Measurements from ENCODE around the gene PUM1.
"Not testable (repeated sequence)": the region's sequence is repeated elsewhere in the genome, so short reads cannot be mapped to it uniquely, and the experiment has no call there.

PUM1 gene

DNA sequence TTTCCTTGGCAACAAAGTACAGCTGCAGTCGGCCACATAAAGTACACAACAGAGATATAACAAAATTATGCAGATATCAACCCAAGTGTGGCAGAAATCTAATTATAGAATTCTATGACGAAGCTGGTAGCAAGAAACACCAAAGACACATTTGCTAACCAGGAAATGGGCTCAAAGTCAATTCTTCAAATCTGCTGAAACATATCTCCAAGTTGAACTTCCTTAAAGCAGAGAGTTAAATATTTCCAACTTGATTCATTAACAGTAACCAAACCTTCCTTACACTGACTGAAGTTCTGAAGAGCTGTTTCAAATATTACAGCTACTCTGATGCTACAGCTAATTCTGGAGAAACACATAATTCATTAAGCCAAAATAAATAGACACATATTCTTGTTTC, 89.4 kb downstream of the PUM1 start:
- H3K27ac ChIP-seq (ENCODE audit: low read depth, low read length) = no peak overlapping the region
- no peaks in the 10 kb centered on the region for H3K4me1 ChIP-seq (ENCODE audit: control insufficient read depth, insufficient read depth, low read length)
- no peak overlapping the region for H3K4me3 ChIP-seq (ENCODE audit: low read depth, low read length)
- no peaks in the 10 kb centered on the region for H3K27me3 ChIP-seq (ENCODE audit: control insufficient read depth, insufficient read depth, low read length)
- no peaks in the 10 kb centered on the region for H3K9me3 ChIP-seq (ENCODE audit: control insufficient read depth, insufficient read depth, low read length)
- H3K36me3 ChIP-seq (ENCODE audit: control insufficient read depth, insufficient read depth, low read length) = peaks cover 85% of the 10 kb centered on the region
- H3K9ac ChIP-seq (ENCODE audit: low read depth, low read length) = no peak overlapping the region

DNA sequence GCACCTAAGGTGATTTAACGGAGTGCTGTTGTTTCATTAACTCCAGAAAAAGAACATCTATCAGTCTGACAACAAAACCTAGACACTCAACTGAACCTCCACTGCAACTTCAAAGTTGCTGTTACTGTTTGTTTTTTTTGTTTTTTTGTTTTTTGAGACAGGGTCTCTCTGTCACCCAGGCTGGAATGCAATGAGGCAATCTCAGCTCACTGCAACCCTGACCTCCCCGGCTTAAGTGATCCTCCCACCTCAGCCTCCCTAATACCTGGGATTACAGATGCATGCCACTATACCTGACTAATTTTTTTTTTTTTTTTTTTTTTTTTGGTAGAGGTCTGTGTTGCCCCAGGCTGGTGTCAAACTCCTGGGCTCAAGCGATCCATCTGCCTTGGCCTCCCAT, 90.3 kb downstream of the PUM1 start:
- H3K4me3 ChIP-seq (ENCODE audit: low read depth, low read length) = no peak overlapping the region
- peaks cover 84% of the 10 kb centered on the region for H3K36me3 ChIP-seq (ENCODE audit: control insufficient read depth, insufficient read depth, low read length)
- H3K9ac ChIP-seq (ENCODE audit: low read depth, low read length) = no peak overlapping the region
- no peaks in the 10 kb centered on the region for H3K27me3 ChIP-seq (ENCODE audit: control insufficient read depth, insufficient read depth, low read length)
- no peaks in the 10 kb centered on the region for H3K9me3 ChIP-seq (ENCODE audit: control insufficient read depth, insufficient read depth, low read length)
- no peak overlapping the region for H3K27ac ChIP-seq (ENCODE audit: low read depth, low read length)
- no peaks in the 10 kb centered on the region for H3K4me1 ChIP-seq (ENCODE audit: control insufficient read depth, insufficient read depth, low read length)

GRCh38 chr1:30974536-30974935, 91.0 kb downstream of the PUM1 start:
- Histone ChIP-seq H3K9me3 (ENCODE audit: control insufficient read depth, insufficient read depth, low read length) (no peaks in the 10 kb centered on the region), H3K36me3 (ENCODE audit: control insufficient read depth, insufficient read depth, low read length) (peaks cover 84% of the 10 kb centered on the region), H3K27me3 (ENCODE audit: control insufficient read depth, insufficient read depth, low read length) (no peaks in the 10 kb centered on the region), H3K4me3 (ENCODE audit: low read depth, low read length) (no peak overlapping the region), H3K27ac (ENCODE audit: low read depth, low read length) (peak overlapping the region; percentile 28), H3K9ac (ENCODE audit: low read depth, low read length) (no peak overlapping the region), H3K4me1 (ENCODE audit: control insufficient read depth, insufficient read depth, low read length) (no peaks in the 10 kb centered on the region)

DNA sequence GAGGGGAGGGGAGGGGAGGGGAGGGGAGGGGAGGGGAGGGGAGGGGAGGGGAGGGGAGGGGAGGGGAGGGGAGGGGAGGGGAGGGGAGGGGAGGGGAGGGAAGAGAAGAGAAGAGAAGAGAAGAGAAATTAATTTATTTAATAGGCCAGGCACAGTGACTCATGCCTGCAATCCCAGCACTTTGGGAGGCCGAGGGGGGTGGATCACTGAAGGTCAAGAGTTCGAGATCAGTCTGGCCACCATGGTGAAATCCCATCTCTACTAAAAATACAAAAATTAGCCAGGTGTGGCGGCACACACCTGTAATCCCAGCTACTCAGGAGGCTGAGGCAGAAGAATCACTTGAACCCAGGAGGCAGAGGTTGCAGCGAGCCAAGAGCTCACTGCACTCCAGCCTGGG, 93.2 kb downstream of the PUM1 start:
- not testable (repeated sequence) for H3K4me1 ChIP-seq (ENCODE audit: control insufficient read depth, insufficient read depth, low read length); H3K27ac ChIP-seq (ENCODE audit: low read depth, low read length); H3K9me3 ChIP-seq (ENCODE audit: control insufficient read depth, insufficient read depth, low read length); H3K4me3 ChIP-seq (ENCODE audit: low read depth, low read length); H3K27me3 ChIP-seq (ENCODE audit: control insufficient read depth, insufficient read depth, low read length); H3K9ac ChIP-seq (ENCODE audit: low read depth, low read length)
- H3K36me3 ChIP-seq (ENCODE audit: control insufficient read depth, insufficient read depth, low read length) = peaks cover 82% of the 10 kb centered on the region

GRCh38 chr1:30971496-30971895, 94.0 kb downstream of the PUM1 start:
- H3K4me1 ChIP-seq (ENCODE audit: control insufficient read depth, insufficient read depth, low read length) = no peaks in the 10 kb centered on the region
- H3K27ac ChIP-seq (ENCODE audit: low read depth, low read length) = no peak overlapping the region
- peaks cover 82% of the 10 kb centered on the region for H3K36me3 ChIP-seq (ENCODE audit: control insufficient read depth, insufficient read depth, low read length)
- no peaks in the 10 kb centered on the region for H3K9me3 ChIP-seq (ENCODE audit: control insufficient read depth, insufficient read depth, low read length)
- H3K4me3 ChIP-seq (ENCODE audit: low read depth, low read length) = no peak overlapping the region
- no peaks in the 10 kb centered on the region for H3K27me3 ChIP-seq (ENCODE audit: control insufficient read depth, insufficient read depth, low read length)
- H3K9ac ChIP-seq (ENCODE audit: low read depth, low read length) = no peak overlapping the region

DNA sequence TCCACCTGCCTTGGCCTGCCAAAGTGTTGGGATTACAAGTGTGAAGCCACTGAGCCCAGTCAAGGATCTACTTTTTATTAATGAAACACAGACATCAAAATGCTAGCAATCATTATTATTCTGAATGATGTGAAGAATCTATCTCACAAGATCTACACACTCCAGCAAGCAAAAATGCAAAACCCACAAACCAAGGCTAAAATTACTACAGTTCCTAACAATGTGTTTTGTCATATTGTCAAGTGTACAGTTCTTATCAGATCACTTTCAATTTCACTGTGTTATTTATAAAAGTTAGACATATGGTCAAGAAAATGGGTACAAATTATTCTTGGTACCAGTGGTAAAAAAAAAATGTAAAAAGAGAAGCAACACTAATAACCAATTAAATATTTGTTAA, 95.6 kb downstream of the PUM1 start:
- Histone ChIP-seq H3K27me3 (ENCODE audit: control insufficient read depth, insufficient read depth, low read length) (no peaks in the 10 kb centered on the region), H3K9ac (ENCODE audit: low read depth, low read length) (no peak overlapping the region), H3K9me3 (ENCODE audit: control insufficient read depth, insufficient read depth, low read length) (no peaks in the 10 kb centered on the region), H3K4me1 (ENCODE audit: control insufficient read depth, insufficient read depth, low read length) (no peaks in the 10 kb centered on the region), H3K27ac (ENCODE audit: low read depth, low read length) (no peak overlapping the region), H3K36me3 (ENCODE audit: control insufficient read depth, insufficient read depth, low read length) (peaks cover 87% of the 10 kb centered on the region), H3K4me3 (ENCODE audit: low read depth, low read length) (no peak overlapping the region)

GRCh38 chr1:30968220-30968971, 97.1 kb downstream of the PUM1 start:
- H3K9ac ChIP-seq (ENCODE audit: low read depth, low read length) = no peak overlapping the region
- no peaks in the 10 kb centered on the region for H3K4me1 ChIP-seq (ENCODE audit: control insufficient read depth, insufficient read depth, low read length)
- peaks cover 87% of the 10 kb centered on the region for H3K36me3 ChIP-seq (ENCODE audit: control insufficient read depth, insufficient read depth, low read length)
- no peaks in the 10 kb centered on the region for H3K9me3 ChIP-seq (ENCODE audit: control insufficient read depth, insufficient read depth, low read length)
- H3K27me3 ChIP-seq (ENCODE audit: control insufficient read depth, insufficient read depth, low read length) = no peaks in the 10 kb centered on the region
- H3K27ac ChIP-seq (ENCODE audit: low read depth, low read length) = no peak overlapping the region
- no peak overlapping the region for H3K4me3 ChIP-seq (ENCODE audit: low read depth, low read length)

DNA sequence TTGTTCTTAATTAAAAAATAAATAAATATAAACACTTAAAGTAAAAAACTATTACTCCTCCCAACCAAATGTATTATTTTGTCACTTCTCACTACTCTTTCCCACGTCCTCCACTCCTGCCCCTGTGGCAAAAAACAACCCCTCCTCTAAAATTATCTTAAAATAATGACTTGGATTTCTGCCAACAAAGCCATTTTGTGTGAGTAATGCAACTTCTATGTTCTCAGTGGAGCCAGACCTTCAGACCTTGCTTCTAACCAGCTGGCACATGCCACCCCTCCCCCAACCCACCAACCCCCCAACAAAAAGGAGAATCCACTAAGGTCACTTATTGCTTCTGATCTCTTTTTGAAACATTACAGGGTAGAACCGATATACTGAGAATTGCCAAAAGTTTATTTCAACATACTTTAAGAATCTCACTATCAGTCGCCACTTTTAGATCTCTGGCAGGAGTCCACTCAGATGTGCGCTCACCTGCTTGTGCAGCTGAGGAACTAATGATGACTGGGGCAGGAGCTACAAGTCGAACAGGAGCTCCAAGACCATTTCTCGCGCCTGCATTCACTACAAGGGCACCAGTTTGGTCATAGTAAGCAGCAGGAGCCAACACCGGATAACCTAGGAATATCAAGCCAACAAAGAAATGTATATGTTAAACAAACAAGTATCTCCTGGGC, 98.7 kb downstream of the PUM1 start:
- Histone ChIP-seq H3K4me1 (ENCODE audit: control insufficient read depth, insufficient read depth, low read length) (no peaks in the 10 kb centered on the region), H3K4me3 (ENCODE audit: low read depth, low read length) (no peak overlapping the region), H3K27ac (ENCODE audit: low read depth, low read length) (no peak overlapping the region), H3K27me3 (ENCODE audit: control insufficient read depth, insufficient read depth, low read length) (no peaks in the 10 kb centered on the region), H3K36me3 (ENCODE audit: control insufficient read depth, insufficient read depth, low read length) (peaks cover 96% of the 10 kb centered on the region), H3K9me3 (ENCODE audit: control insufficient read depth, insufficient read depth, low read length) (no peaks in the 10 kb centered on the region), H3K9ac (ENCODE audit: low read depth, low read length) (no peak overlapping the region)

DNA sequence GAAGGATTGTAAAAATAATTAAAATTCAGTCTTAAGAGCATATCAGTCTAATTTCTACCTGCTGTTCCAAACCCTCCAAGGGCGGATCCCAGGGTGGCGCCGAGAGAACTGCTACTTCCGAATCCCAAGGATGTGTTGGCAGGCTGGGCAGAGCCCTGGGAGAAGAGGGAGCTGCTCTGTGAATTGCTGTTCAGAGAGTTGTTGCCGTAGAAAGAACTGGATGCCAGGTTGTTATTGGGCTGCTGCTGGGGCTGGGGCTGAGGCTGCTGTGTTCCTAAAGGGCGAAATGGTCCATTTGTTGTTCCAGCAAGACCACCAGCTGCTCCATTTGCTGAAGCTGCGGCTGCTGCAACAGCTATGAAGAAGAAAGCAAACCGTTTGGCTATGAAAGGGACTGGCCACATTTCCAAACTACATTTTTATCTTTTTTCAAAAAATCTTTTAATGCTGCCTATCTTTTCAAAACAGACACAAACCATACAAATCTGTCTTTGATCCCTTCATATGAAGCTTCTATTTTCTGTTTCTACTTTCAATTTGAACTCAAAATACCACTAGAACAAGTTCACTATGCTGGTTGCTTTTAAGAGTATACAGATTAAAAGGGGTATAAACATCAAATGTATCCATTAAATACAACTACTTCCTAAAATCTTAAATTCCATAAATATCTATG, 99.5 kb downstream of the PUM1 start:
- no peaks in the 10 kb centered on the region for H3K9me3 ChIP-seq (ENCODE audit: control insufficient read depth, insufficient read depth, low read length)
- H3K27ac ChIP-seq (ENCODE audit: low read depth, low read length) = no peak overlapping the region
- H3K4me1 ChIP-seq (ENCODE audit: control insufficient read depth, insufficient read depth, low read length) = no peaks in the 10 kb centered on the region
- H3K9ac ChIP-seq (ENCODE audit: low read depth, low read length) = no peak overlapping the region
- no peaks in the 10 kb centered on the region for H3K27me3 ChIP-seq (ENCODE audit: control insufficient read depth, insufficient read depth, low read length)
- peaks cover 97% of the 10 kb centered on the region for H3K36me3 ChIP-seq (ENCODE audit: control insufficient read depth, insufficient read depth, low read length)
- H3K4me3 ChIP-seq (ENCODE audit: low read depth, low read length) = no peak overlapping the region

DNA sequence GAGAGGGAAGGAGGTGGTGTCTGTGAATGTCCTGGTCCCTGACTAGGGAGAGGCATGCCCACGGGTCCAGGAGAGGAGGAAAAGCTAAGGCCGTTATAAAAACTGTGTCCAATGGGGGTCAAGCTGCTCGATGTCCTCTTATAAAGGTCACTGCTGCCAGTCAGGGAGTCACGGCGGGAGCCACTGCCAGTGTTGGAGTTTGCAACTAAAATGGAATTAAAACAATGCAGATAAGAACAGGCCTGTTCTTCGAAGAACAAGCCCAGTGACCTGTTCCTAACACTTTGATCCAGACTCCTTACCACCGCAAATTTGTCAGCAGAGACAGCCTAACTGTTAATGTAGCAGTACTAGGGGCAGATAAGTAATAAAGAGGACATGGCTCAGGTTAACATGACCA, 100.8 kb downstream of the PUM1 start:
- no peak overlapping the region for H3K9ac ChIP-seq (ENCODE audit: low read depth, low read length)
- no peaks in the 10 kb centered on the region for H3K27me3 ChIP-seq (ENCODE audit: control insufficient read depth, insufficient read depth, low read length)
- no peak overlapping the region for H3K4me3 ChIP-seq (ENCODE audit: low read depth, low read length)
- peaks cover 98% of the 10 kb centered on the region for H3K36me3 ChIP-seq (ENCODE audit: control insufficient read depth, insufficient read depth, low read length)
- no peaks in the 10 kb centered on the region for H3K4me1 ChIP-seq (ENCODE audit: control insufficient read depth, insufficient read depth, low read length)
- H3K27ac ChIP-seq (ENCODE audit: low read depth, low read length) = no peak overlapping the region
- no peaks in the 10 kb centered on the region for H3K9me3 ChIP-seq (ENCODE audit: control insufficient read depth, insufficient read depth, low read length)

Measured in HUES48 (cell line).